Smooth muscle cell of the coronary artery (primary cell): ENCODE measurements around the gene NDUFV2. TPM values are rescaled to one million over a fixed set of nuclear protein-coding genes. Genes with fewer than 3 reads are reported as not detected.

ENCODE experiments used
- total RNA-seq: library from RNA; depleted of rRNA; stranded (reverse); fragments of >200 nt; gene quantifications from 2 replicates; pipeline ENCODE4 v1.2.3, GENCODE V29; 2014; ENCODE audit warnings: low replicate concordance

The NDUFV2 gene
- total RNA-seq, result 21.8 and 82.3 TPM in 2 replicates

DNA sequence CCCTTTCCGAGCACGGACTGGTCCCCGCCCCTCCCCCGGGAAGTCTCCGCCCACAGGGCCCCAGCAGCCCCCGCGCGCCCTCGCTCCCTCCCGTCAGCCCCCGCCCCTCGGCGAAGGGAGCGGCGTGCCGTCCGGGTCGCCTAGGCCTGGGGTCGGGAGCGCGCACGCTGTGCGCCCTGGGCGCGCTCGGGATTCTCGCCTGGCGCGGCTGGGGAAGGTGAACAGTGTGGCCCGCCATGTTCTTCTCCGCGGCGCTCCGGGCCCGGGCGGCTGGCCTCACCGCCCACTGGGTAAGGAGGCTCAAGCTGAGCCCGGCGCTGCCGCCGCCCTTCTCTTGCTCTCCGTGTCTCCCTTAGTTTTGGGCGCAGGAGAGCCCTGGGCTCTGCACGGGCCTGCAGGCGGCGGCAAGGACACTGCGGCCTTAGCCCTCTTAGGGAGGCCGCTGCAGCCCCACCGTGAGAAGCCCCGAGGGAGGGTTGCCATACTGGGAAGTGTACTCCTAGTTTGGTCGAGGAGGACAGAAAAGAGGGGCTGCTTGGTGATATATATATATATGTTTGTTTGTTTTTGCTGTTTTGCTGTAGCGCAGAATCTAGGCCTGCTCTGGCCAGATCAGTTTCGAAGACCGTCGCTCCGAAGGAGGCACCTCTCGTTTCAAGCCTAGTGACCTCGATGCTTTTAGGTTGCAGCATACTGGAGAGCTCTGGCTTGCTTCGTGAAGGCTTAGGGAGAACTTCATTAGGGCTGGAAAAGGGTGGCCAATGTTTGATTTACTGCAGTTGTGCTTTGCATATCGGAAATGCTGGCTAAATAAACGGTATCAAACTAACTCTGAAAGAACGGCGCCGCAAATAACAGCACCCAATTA, at the start of gene NDUFV2:
NDUFV2 (plus strand) TSS at position 192 of the 868 bp plus-strand sequence; CDS start at position 237, 45 bp downstream.

DNA sequence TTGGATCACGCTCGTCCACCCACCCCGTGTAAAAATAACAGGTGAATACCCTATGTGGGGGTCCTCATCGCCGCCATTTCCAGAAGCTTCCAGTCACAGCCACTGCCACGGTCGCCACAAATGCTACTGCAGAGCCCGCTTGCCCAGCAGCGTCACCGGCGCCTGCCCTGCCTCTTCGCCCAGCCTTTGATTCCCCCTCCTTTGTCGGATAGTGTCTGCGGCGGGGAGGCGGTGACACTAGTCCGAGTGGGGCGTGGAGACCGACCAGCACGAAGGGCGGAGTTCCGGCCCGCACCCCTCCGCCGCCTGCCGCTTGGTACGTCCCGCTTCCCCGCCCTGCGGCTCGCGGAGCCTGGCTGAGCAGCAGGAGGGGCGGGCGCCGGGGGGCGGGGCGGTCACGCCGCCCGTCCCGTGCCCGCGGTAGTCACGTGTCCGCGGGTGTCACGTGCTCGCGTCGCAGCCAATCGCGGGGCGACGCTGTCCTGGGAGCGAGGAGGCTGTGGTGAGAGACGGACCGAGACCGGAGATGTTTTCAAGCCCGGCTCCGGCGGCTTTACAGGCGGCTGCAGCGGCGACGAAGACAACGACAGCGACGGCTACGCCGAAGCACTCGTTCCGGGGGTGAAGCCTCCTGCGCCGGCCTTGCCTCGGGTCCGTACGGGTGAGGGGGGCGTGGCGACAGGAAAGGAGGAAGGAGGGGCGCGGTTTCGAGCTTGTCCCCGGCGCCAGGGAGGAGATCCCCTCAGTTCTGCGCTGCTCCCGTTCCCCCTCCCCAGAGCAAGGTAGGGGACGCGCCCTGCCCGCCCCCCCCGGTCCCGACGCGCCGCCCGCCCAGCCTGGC, 34.0 kb downstream of the NDUFV2 start, which contains the start of gene ANKRD12:
ANKRD12 (plus strand) TSS at position 467 of the 841 bp plus-strand sequence. CDS start 45,652 bp downstream, outside the sequence.

Other genes with a start within 250 kb of the NDUFV2 start
- gene ANKRD12, start 34.1 kb downstream of the NDUFV2 start, total RNA-seq, result 18.2 and 99.3 TPM in 2 replicates
- 82.0 and 147 TPM in 2 replicates for gene TWSG1, start 232.1 kb downstream of the NDUFV2 start, total RNA-seq